WERI-Rb-1 (cell line): Measurements from ENCODE around the gene ZBTB18.

Experiments
- DNase-seq: peaks from one replicate; pipeline ENCODE4 v3.0.0-alpha.2; 2020
- H3K27ac ChIP-seq: fragments of 250-450 bp; sonication (Bioruptor Pico); 2 replicates; pipeline ENCODE4 v1.5.1; 2020; ENCODE audit warnings: mild to moderate bottlenecking, moderate library complexity
- H3K27me3 ChIP-seq: fragments of 250-450 bp; sonication (Bioruptor Pico); 2 replicates; pipeline ENCODE4 v1.5.1; 2021; ENCODE audit warnings: mild to moderate bottlenecking, low read depth, moderate library complexity; ENCODE audit not compliant: insufficient read depth, severe bottlenecking
- H3K36me3 ChIP-seq: fragments of 250-450 bp; sonication (Bioruptor Pico); 2 replicates; pipeline ENCODE4 v1.5.1; 2020; ENCODE audit warnings: mild to moderate bottlenecking, moderate library complexity
- H3K4me3 ChIP-seq: 2 replicates; pipeline ENCODE4 v1.5.1; 2011; ENCODE audit warnings: low read depth, mild to moderate bottlenecking, control low read depth, low read length
- H3K9me3 ChIP-seq: fragments of 250-450 bp; sonication (Bioruptor Pico); 2 replicates; pipeline ENCODE4 v1.5.1; 2021; ENCODE audit warnings: mild to moderate bottlenecking, moderate library complexity; ENCODE audit not compliant: severe bottlenecking
- CTCF ChIP-seq: IDR thresholded peaks from 2 replicates; pipeline ENCODE4 v1.5.1; 2011; ENCODE audit warnings: low read depth, mild to moderate bottlenecking, control low read depth, inconsistent platforms, low read length

ZBTB18 gene

GRCh38 chr1:244053831-244054230 lies 2.7 kb downstream of the ZBTB18 start:
- no peak for DNase-seq
- peak overlapping the region; percentile 91 for H3K27ac ChIP-seq
- TF ChIP-seq CTCF: no peak
- no peaks in the 10 kb centered on the region for H3K27me3 ChIP-seq
- H3K4me3 ChIP-seq: peak overlapping the region; percentile 73
- H3K9me3 ChIP-seq: no peaks in the 10 kb centered on the region
- peaks cover 59% of the 10 kb centered on the region for H3K36me3 ChIP-seq

- no peak for TF ChIP-seq CTCF
- peak overlapping the region; percentile 91 for H3K27ac ChIP-seq
- peaks cover 59% of the 10 kb centered on the region for H3K36me3 ChIP-seq
- no peaks in the 10 kb centered on the region for H3K27me3 ChIP-seq
- peak; percentile 68 for DNase-seq
- peak overlapping the region; percentile 73 for H3K4me3 ChIP-seq
- H3K9me3 ChIP-seq: no peaks in the 10 kb centered on the region
These were observed 3.3 kb downstream of the ZBTB18 start for GRCh38 chr1:244054247-244054923.

GRCh38 chr1:244054924-244055263 lies 3.8 kb downstream of the ZBTB18 start:
- no peak for TF ChIP-seq CTCF
- no peaks in the 10 kb centered on the region for H3K27me3 ChIP-seq
- no peaks in the 10 kb centered on the region for H3K9me3 ChIP-seq
- DNase-seq: no peak
- H3K27ac ChIP-seq: peak overlapping the region; percentile 91
- peaks cover 54% of the 10 kb centered on the region for H3K36me3 ChIP-seq
- H3K4me3 ChIP-seq: peak overlapping the region; percentile 73

- peak overlapping the region; percentile 73 for H3K4me3 ChIP-seq
- H3K36me3 ChIP-seq: peaks cover 49% of the 10 kb centered on the region
- no peaks in the 10 kb centered on the region for H3K9me3 ChIP-seq
- DNase-seq: peak; percentile 50
- H3K27ac ChIP-seq: peak overlapping the region; percentile 91
- TF ChIP-seq CTCF: no peak
- no peaks in the 10 kb centered on the region for H3K27me3 ChIP-seq
These were observed 5.5 kb downstream of the ZBTB18 start for GRCh38 chr1:244056577-244056976.

GRCh38 chr1:244057474-244058385 lies 6.6 kb downstream of the ZBTB18 start:
- no peaks in the 10 kb centered on the region for H3K27me3 ChIP-seq
- H3K27ac ChIP-seq: peak overlapping the region; percentile 73
- no peak for TF ChIP-seq CTCF
- DNase-seq: no peak
- H3K36me3 ChIP-seq: peaks cover 49% of the 10 kb centered on the region
- no peaks in the 10 kb centered on the region for H3K9me3 ChIP-seq
- peak overlapping the region; percentile 73 for H3K4me3 ChIP-seq
